RKO (cell line): ENCODE results near the gene SHISA6.

ENCODE experiments used
- DNase-seq: peaks from one replicate; pipeline ENCODE4 v3.0.0-alpha.2; 2016; ENCODE audit warnings: low spot score

SHISA6 gene

DNA sequence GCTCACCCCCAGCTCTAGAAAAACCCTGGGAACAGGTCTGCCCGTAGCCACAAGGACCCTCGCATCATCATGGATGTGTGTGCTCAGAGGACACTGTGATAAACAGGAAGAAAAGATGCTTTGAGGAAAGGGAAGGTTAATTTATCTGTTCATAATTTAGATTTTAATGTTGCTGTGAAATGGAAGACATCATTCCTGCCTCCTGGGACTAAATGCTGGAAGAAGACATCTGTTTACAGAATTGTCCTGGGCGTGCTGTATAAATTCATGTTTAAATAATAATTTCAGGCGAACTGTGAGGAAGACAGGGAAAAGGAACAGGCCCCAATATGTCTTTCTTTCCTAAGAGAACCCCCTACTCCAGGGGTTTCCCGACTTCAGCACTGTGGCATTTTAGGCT, 112.6 kb downstream of the SHISA6 start:
- no peak for DNase-seq

DNA sequence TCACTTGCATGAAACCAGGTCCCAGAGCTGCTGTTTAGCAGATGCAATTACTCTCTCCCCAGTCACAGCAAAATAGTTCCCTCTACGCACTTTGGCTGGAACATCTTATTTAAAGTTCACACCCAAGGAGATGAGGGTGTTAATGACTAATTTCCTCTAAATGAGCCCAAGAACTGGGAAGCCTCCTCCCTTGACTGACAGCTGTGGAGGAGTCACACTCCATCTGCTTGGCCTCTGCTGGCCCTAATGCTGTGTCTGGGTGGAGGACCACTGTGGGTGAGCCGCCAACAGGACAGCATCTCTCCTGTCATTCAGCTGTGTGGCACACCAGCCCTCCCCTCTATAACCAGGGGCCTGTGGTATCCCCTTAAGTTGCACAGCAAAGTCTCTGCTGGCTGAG, 115.4 kb downstream of the SHISA6 start:
- DNase-seq = no peak

DNA sequence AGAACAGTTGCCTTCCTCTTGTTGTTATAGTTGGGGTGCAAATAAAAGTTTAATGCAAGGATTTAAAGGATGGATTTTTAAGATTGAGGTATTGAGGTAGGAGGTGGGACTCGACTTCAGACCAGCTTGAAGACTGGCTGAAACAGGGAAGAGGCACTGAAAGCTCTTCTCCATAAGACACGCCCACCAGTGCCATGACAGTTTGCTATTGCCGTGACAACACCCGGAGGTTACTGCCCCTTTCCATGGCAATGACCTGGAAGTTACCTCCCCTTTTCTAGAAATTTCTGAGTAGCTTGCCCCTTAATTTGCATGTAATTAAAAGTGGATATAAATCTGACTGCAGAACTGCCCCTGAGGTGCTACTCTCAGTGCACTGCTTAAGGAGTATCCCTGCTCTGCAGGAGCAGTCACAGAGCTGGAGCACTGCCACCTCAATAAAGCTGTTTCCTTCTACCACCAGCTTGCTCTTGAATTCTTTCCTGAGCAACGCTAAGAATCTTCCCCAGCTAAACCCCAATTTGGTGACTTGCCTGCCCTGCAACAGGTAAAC, 122.6 kb downstream of the SHISA6 start:
- DNase-seq = no peak

DNA sequence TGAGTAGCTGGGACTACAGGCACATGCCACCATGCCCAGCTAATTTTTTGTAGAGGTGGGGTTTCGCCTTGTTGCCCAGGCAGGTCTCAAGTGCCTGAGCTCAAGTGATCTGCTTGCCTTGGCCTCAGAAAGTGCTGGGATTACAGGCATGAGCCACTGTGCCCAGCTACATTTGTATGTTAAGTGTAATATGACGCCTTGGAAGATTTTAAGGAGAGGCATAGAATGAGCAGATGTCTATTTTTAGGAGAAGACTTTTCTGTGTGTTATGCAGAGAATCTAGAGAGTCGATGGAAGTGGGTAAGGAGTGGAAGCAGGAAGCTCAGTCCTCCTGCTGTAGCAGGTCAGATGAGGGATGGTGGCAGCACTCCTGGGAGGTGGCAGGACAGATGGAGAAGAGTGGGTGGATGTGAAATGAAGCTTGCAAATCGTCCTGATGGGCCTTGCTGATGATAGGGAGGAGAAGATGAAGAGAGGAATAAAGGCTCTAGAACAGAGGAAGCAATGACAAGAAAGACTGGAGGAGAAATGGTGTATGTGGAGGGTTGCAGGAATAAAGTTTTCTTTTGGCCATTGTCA, 125.3 kb downstream of the SHISA6 start:
- no peak for DNase-seq

DNA sequence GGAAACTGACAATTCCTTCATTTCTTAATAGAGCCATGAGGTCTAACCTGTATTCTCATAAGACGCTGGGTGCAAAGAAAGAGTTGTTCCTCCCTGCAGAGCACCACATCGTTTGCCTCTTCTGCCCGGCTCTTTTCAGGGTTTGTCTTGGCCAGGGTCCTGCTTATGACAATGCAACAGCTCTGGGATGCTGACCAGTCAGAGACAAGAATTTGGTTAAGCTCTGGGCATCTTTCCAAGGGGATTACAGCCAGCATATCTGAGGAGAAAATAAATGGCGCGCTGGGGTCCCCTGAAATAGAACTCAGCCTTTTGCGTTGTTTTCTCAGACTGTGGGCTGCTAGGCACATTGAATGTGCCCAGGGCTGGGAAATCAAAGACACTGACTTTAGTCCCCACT, 128.6 kb downstream of the SHISA6 start:
- no peak for DNase-seq

DNA sequence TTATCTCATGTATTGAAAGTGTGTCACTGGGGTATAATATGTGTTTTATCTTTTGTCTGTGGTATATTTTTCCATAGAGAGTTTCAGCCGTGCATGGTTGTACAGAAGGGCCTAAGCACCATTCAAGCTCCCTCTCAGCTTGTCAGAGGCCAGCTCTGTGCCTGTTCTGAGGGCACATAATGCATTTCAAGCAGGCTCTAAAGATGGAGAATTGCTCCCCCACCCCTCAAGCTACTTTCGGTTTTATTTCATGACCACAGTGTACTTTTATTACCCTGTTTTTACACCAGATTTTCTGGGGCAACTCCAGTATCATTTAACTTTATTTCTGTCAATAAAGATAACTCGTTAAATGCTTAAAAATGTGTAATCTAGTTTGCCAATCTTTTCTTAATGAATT, 131.7 kb downstream of the SHISA6 start:
- no peak for DNase-seq

DNA sequence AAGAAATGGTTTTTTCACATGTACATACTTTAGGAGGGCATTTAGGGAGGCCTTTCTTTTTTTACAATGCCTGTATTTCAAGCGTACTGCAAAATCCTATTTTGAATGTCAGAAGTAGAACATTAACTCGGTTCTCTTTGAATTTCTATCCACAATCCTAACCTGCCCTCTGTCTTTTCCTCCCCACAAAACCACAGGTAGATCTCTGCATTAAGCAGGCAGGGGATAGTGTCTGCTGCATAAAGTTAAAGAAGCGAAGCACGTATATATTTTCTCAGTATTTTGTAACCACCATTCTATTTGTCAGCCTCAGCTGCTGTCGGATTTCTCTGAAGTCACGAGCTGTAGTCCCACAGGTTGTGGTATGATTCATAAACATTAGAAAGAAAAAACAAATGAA, 137.5 kb downstream of the SHISA6 start:
- DNase-seq = no peak

DNA sequence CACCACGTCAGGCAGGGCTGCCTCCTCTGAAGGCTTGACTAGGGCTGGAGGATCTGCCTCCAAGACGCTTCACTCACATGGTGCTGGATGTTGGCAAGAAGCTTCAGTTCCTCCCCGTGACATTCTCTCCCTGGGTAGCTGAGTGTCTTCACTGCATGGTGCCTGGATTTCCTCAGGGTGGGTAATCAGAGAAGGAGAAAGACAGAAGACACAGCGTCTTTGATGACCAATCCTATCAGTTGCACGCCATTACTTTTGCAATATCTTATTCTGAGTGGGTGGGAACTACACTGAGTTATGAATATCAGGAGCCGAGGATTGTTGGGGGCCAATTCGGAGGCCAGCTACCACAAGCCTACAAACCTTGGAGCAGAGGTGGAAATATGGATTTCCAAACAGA, 139.7 kb downstream of the SHISA6 start:
- no peak for DNase-seq

DNA sequence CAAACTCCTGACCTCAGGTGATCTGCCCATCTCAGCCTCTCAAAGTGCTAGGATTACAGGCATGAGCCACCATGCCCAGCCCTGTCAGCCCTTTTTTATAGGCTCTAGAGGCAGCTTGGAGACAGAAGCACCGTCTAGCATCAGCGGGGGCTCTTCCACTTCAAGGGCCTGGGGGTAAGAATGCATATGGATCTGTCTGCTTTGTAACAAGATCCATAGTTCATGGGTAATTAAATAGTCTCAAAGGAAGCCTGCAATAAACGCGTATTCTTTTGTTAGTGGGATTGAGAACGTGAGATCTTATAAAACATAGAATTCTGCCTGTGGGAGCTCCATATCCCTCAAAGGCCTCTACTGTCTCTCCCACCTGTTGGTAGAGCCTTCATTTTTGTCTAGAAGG, 142.1 kb downstream of the SHISA6 start:
- no peak for DNase-seq

DNA sequence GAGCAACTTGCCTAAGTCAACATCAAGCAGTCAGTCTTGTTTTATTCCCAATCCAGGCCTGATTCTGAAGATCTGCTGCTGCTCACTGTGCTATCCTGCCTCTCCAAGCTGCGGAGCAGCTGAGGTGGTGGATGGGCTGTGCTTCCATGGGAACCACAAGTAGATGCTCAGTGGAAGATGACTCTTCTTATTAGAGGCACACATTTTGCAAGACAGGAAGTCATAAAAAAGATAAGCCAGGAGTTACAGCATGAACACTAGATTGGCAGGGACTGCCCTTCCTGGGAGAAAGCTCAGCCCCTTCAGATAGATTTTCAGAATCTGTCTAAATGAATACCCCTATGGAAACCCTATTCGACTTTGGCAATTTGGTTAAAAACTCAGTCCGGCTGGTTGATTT, 143.1 kb downstream of the SHISA6 start:
- peak; percentile 3 for DNase-seq

DNA sequence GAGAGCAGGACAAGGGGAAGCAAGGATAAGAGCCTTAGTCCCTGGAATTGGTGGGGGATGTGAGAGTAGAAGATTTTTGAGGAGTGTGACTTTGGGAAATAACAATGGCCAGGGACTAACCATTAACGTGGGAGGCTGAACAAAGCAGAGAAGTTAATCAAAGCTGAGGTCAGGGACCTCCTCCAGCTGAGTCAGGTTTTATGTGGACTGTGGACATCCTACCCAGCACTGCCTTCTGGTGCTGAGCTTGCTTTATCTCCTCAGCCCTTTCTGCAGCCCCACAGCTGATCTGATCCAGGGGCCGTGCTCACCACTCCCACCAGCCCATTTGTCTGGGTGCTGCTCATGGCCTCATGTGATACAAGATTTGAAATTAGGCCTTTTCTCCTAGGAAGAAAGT, 146.6 kb downstream of the SHISA6 start:
- DNase-seq = no peak

DNA sequence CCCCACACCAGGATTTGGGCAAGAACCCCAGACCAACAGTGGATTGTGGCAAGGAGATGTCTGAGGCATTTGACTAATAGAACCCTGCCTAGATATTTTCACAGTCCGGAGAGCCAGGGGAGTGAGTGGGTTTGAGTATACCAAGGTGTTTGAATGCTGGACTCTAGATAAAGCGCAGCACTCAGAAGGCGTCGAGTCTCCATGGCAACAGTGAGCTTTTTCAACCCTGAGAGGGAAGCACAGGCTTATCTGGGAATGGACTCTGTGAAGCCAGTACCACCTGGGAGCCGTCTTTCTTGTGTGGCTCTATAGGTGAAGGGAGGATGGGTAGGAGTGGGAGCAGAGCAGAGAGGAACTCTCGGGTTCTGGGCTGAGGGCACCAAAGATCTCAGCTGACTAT, 147.0 kb downstream of the SHISA6 start:
- no peak for DNase-seq

DNA sequence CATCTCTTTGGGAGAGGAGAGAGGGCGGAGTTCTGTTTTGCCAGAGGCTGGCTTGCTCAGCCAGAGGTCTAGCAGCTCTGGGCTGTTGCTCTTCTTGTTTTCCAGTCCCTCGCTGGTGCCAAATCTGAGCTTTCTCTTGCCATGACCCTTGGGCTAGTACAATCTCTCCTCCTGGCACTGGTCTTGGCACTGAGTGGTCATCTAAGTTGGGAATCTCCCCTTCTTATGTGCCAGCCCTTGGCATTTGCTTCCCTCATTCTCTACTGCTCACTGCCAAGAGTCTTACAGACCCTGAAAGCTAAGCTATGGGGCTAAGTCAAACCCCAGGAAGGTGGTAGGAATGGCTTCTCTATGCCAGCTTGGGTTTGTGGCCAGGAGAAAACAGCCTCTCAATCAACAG, 148.6 kb downstream of the SHISA6 start:
- DNase-seq = no peak

DNA sequence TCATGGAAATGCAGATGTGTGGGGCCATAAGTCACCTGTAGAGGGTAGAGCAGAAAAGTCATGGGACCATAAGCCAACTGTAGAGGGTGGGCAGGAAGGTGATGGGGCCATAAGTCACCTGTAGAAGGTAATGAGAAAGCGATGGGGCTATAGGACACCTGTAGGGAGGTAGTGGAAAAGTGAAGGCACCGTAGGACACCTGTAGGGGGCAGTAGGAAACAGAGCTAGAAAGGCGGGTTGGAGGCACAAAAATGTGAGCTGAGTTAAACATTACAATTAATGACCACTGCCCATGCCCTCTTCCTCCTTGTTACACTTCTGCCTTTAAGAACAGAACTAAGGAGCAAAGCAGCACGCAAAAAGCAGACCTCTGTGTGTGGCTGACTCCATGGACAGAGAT, 150.1 kb downstream of the SHISA6 start:
- no peak for DNase-seq

DNA sequence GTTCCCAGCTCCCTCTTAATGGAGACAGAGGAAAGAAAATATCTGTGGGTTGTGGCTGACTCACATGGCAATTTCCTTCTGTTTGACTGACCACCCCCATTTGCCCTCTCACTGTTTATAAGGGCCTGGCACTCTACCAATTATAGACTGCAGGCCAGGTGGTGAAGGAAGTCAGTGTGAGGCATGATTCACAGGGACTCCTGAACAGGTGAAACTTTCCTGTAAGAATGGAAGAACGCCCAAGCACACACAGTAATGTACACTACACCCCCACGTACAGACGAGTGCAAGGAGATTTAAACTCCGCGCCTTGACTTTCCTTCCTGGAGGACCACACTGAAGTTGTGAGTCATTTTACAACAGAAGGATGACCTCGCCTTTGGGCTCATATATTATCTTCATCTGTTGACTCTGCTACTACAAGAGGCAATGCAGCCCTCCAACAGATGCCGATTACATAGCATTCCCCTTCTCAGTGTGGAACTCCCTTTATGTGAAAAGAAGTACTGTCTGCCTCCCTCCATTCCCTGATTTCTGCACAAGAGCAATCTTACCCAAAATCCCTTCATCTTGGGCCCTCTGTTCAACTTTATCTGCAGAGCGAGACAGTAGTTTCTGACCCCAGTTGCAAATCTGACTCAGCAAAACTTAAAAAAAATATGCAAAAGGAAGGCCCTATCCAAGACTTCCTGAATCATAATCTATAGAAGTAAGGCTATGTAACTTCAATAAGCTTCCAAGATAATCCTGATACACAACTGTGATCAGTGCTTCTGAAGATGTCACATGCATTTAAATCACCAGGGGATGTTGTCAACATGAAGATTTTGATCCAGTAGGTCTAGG, 163.6 kb downstream of the SHISA6 start:
- no peak for DNase-seq

DNA sequence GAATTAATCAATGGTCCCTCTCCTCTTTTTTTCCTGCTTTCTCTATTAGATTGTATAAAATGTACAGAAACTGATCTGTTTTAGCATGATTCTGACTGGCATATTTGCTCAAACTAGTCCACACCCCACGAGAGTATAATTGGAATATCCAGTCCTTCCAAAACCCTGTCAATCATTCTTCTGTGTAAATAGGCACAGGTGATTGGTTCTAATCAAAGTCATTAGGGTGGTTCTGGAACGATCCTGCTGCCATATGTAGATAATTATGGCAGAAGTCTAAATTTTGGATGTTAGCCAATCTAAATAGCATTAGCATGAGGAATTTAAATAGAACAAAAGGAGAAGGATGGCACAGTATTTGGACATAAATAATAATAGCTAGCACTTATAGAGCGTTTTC, 165.7 kb downstream of the SHISA6 start:
- DNase-seq = no peak

DNA sequence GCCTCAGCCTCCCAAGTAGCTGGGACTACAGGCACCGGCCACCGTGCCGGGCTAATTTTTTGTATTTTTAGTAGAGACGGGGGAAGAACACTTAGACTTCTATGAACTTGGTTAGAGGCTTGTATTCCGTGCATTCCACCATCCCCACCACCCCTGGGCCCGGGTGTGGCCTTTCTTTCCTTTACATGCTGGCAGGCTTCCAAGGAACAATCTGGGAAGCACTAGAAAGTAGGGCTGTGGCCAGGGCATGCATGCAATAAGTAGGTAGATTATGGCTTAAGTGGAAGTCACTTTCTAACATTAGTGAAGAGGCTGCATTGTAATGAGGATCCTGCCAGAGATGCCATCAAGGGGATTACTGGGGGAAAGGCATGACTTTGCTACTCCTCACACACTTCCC, 171.6 kb downstream of the SHISA6 start:
- no peak for DNase-seq

DNA sequence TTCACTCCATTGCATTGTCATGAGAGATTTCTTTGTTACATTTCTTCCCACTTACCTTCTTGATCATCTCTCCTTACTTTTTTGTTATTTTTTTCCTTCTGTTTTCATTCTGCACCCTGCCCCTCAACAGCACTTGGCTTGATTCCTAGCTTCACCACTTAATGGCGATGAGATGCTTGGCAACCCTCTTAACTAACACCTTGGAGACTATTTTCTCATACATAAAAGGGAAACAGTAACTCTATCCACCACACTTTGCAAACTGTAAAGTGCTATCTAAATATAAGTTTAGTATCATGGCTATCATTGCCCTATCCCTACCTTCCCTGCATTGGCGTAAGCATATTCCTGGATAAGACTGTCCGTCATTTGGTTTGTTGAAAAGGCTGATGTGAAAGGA, 177.3 kb downstream of the SHISA6 start:
- DNase-seq = no peak

DNA sequence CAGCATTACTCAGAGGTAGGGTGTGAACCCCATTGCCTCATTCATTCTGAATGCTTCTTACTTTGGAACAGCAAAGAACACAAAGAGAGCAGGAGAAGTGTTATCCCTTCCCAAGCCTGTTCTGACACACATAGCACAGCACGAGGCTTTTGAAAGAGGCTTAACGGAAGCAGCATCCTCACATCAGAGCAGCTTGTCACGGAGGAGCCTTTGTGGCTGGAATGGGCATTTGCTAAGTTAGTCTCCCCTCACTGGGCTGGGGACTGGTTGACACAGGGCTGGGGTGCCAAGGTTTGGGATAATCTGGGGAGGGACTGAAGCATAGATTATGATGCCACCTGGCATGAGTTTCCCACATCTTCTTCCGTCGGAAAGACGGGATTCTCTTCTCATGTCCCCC, 189.7 kb downstream of the SHISA6 start:
- no peak for DNase-seq

DNA sequence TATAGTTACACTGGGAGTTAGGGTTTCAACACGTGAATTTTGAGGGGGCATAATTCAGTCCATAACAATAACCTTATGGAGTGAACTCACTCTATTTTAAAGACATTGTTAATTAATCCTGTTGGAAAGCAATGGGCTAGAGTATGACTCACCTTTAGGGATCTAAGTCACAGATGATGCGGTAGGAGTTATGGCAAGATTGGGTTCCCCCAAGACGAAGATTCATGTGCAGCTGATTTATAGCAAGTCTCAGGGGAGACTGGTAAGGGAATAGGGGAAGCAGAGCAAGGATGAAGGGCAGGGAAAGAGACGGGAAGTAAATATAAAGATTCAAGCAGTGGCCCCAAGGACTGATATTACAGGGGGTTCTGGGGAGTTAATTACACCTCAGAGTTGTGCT, 197.7 kb downstream of the SHISA6 start:
- DNase-seq = no peak

DNA sequence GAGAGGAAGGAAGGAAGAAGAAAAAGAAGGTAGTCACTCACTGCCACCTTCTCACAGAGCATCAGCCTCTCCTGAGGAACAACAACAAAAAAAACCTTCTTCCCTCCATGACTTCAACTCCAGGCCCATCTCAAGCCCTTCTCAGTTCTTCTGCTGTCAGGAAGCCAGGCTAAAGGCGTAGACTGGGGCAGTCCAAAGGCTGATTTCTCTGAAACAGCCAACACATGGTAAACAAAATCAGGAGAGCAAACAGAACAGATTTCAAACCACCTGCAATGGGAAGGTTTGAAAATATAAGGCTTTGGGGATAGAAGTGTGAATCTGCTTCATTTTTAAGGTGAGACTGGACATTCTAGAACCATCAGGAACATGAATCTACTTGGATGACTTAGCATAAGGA, 200.0 kb downstream of the SHISA6 start:
- DNase-seq = no peak

DNA sequence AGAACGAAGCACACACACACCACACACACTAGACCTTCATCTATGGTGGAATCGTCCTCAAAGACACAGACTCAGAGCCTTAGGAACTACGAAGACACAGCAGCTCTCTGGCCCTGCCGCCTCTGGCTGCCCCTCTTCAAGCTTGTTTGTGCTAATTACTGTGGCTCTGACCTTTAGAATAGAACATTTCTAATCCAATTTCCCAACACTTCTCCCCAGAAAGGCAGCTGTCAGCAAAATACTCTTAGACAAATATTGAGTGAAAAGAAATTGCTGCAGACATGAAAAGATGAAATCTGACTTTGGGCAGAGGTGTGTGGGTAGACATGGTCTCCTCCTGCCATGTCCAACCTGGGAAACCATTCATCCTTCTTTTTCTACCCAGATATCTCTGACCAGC, 205.3 kb downstream of the SHISA6 start:
- DNase-seq = no peak

DNA sequence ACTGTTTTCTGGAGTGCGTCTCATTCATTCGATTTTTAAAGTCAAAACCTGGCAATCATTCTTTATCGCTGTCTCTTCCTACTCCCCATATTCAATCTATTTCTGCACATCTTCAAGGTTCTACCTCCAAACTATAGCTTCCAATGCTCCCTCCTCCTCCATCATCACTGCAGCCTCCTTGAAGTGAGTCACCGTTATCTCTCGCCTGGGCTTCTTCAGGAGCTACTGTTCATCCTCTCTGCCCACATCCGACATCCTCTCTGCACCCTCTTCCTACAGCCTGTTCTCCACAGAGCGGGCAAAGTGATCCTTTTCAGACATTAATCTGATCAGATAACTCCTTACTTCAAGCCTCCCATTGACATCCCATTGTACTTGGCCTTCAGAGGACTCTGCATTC, 213.1 kb downstream of the SHISA6 start:
- DNase-seq = no peak

DNA sequence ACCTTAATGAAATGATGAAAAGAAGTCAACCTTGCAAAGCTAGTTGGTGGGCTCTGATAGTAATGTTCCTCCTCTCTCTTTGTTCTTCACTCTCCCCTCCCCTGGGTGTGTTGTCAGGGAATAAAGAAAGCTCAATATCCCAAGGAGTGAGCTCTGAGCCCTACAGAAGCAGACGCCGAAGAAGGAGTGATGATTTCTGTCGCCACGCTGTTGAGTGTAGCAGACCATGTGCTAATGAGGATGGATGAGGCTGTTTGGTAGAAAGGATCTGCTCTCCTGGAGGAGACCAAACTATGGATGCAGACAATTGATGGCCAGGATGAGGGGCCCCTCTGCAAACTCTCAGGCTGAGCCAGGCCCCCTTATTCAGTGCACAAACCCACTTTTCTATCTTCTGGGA, 217.3 kb downstream of the SHISA6 start:
- DNase-seq = no peak
